GM23338 (cell line): Measurements from ENCODE around the gene XIRP2. TPM values are rescaled to one million over a fixed set of nuclear protein-coding genes. Genes with fewer than 3 reads are reported as not detected.

Experiments
- ATAC-seq: fragments of 200-7000 bp; cut with Tn5 transposase; 3 replicates; pipeline ENCODE4 v1.9.1; 2020
- DNase-seq: peaks from one replicate; pipeline ENCODE4 v3.0.0-alpha.2; 2015; ENCODE audit warnings: low spot score
- H2AFZ ChIP-seq: fragments of 200-600 bp; sonication (generic); 2 replicates; pipeline ENCODE4 v1.8.0; 2016; ENCODE audit warnings: antibody characterized with exemption, mild to moderate bottlenecking, moderate library complexity
- H3F3A ChIP-seq: fragments of 200-600 bp; sonication (generic); replicated peaks from 2 replicates; pipeline ENCODE4 v1.8.0; 2017; ENCODE audit warnings: antibody characterized with exemption, mixed run types, low read depth
- H3K27ac ChIP-seq: fragments of 200-600 bp; sonication (generic); 2 replicates; pipeline ENCODE4 v1.6.1; 2016; ENCODE audit warnings: low read depth
- H3K27me3 ChIP-seq: fragments of 200-600 bp; sonication (generic); 2 replicates; pipeline ENCODE4 v1.8.0; 2016; ENCODE audit warnings: mild to moderate bottlenecking, mixed run types, moderate library complexity; ENCODE audit not compliant: insufficient read depth
- H3K36me3 ChIP-seq: fragments of 200-600 bp; sonication (generic); 2 replicates; pipeline ENCODE4 v1.8.0; 2016; ENCODE audit warnings: mild to moderate bottlenecking; ENCODE audit not compliant: insufficient read depth
- H3K4me1 ChIP-seq: fragments of 200-600 bp; sonication (generic); 2 replicates; pipeline ENCODE4 v1.8.0; 2016; ENCODE audit warnings: mild to moderate bottlenecking, moderate library complexity; ENCODE audit not compliant: insufficient read depth
- H3K4me2 ChIP-seq: fragments of 200-600 bp; sonication (generic); 2 replicates; pipeline ENCODE4 v1.7.1; 2017; ENCODE audit warnings: mixed run types
- H3K4me3 ChIP-seq: fragments of 200-600 bp; sonication (generic); 2 replicates; pipeline ENCODE4 v1.6.1; 2016; ENCODE audit warnings: mixed run types
- H3K79me2 ChIP-seq: fragments of 200-600 bp; sonication (generic); replicated peaks from 2 replicates; pipeline ENCODE4 v1.8.0; 2017; ENCODE audit warnings: mild to moderate bottlenecking; ENCODE audit not compliant: insufficient read depth
- H3K9me2 ChIP-seq: fragments of 200-600 bp; sonication (generic); 2 replicates; pipeline ENCODE4 v1.8.0; 2017; ENCODE audit not compliant: insufficient read depth
- H4K20me1 ChIP-seq: fragments of 200-600 bp; sonication (generic); replicated peaks from 2 replicates; pipeline ENCODE4 v1.8.0; 2017; ENCODE audit warnings: mild to moderate bottlenecking; ENCODE audit not compliant: insufficient read depth
- H3K27ac Mint-ChIP-seq: 2 replicates; pipeline ENCODE4 v1.8.0; 2020; ENCODE audit warnings: inconsistent platforms, mild to moderate bottlenecking, moderate library complexity, mixed read lengths
- H3K27me3 Mint-ChIP-seq: 3 replicates; pipeline ENCODE4 v1.8.0; 2022; ENCODE audit warnings: low read depth, mild to moderate bottlenecking, moderate library complexity, mixed read lengths, inconsistent platforms; ENCODE audit not compliant: insufficient read depth, poor library complexity
- H3K36me3 Mint-ChIP-seq: 3 replicates; pipeline ENCODE4 v1.8.0; 2021; ENCODE audit warnings: low read depth, mild to moderate bottlenecking, inconsistent platforms, moderate library complexity, mixed read lengths
- H3K4me1 Mint-ChIP-seq: 3 replicates; pipeline ENCODE4 v1.8.0; 2020; ENCODE audit warnings: mild to moderate bottlenecking, inconsistent platforms, mixed read lengths
- H3K4me3 Mint-ChIP-seq: 3 replicates; pipeline ENCODE4 v1.8.0; 2021; ENCODE audit warnings: moderate library complexity, mild to moderate bottlenecking, inconsistent platforms, mixed read lengths
- H3K9me3 Mint-ChIP-seq: 3 replicates; pipeline ENCODE4 v1.8.0; 2020; ENCODE audit warnings: moderate library complexity, mild to moderate bottlenecking, inconsistent platforms, mixed read lengths
- CREB1 ChIP-seq: fragments of 250-450 bp; sonication (Bioruptor Pico); IDR thresholded peaks from 2 replicates; pipeline ENCODE4 v1.5.0; 2020; ENCODE audit warnings: low read depth, mild to moderate bottlenecking, moderate library complexity
- CTCF ChIP-seq, 2 experiments: fragments of 200-600 bp in 1 of 2; sonication (generic) in 1 of 2; conservative IDR thresholded peaks; 2 replicates each; pipeline versions ENCODE4 v1.5.1 to v1.6.1; 2016 to 2017; ENCODE audit warnings: antibody characterized with exemption in 2 of 2, low read depth in 2 of 2, mild to moderate bottlenecking in 2 of 2, moderate library complexity in 1 of 2
- ETS1 ChIP-seq: IDR thresholded peaks from 2 replicates; pipeline ENCODE4 v1.6.1; 2016; ENCODE audit warnings: antibody characterized with exemption
- EZH2 ChIP-seq: fragments of 200-600 bp; sonication (generic); IDR thresholded peaks from one replicate; pipeline ENCODE4 v1.8.0; 2017; ENCODE audit warnings: antibody characterized with exemption, mild to moderate bottlenecking, low read depth; ENCODE audit not compliant: unreplicated experiment
- EZH2phosphoT487 ChIP-seq: fragments of 200-600 bp; sonication (generic); IDR thresholded peaks from one replicate; pipeline ENCODE4 v1.8.1; 2018; ENCODE audit warnings: antibody characterized with exemption; ENCODE audit not compliant: unreplicated experiment
- JUNB ChIP-seq: IDR thresholded peaks from one replicate; pipeline ENCODE4 v1.6.1; 2016; ENCODE audit warnings: antibody characterized with exemption; ENCODE audit not compliant: unreplicated experiment
- NANOG ChIP-seq: IDR thresholded peaks from 2 replicates; pipeline ENCODE4 v1.6.1; 2016; ENCODE audit warnings: antibody characterized with exemption, borderline replicate concordance
- POLR2AphosphoS5 ChIP-seq: IDR thresholded peaks from 2 replicates; pipeline ENCODE4 v1.6.1; 2016; ENCODE audit warnings: antibody characterized with exemption, low read depth
- REST ChIP-seq: IDR thresholded peaks from one replicate; pipeline ENCODE4 v1.6.1; 2018; ENCODE audit warnings: antibody characterized with exemption; ENCODE audit not compliant: unreplicated experiment
- STAT1 ChIP-seq: IDR thresholded peaks from one replicate; pipeline ENCODE4 v1.6.1; 2016; ENCODE audit warnings: antibody characterized with exemption; ENCODE audit not compliant: unreplicated experiment
- ZNF114 ChIP-seq: fragments of 250-450 bp; sonication (Bioruptor Pico); IDR thresholded peaks from 2 replicates; pipeline ENCODE4 v1.5.0; 2020; ENCODE audit warnings: mild to moderate bottlenecking, moderate library complexity
- ZNF331 ChIP-seq: fragments of 250-450 bp; sonication (Bioruptor Pico); IDR thresholded peaks from 2 replicates; pipeline ENCODE4 v1.5.0; 2020; ENCODE audit warnings: low read depth, mild to moderate bottlenecking, moderate library complexity
- ZNF462 ChIP-seq: fragments of 250-450 bp; sonication (Bioruptor Pico); IDR thresholded peaks from 2 replicates; pipeline ENCODE4 v1.5.0; 2020; ENCODE audit warnings: mild to moderate bottlenecking, moderate library complexity
- polyA plus RNA-seq: library from polyadenylated mRNA; unstranded; fragments of >200 nt; fragmentation: Nextera tagmentation; extraction: Ambion mirVana; gene quantifications from 2 replicates; pipeline ENCODE4 v1.2.1, GENCODE V29; 2016
- total RNA-seq: library from RNA; depleted of rRNA; stranded (reverse); fragments of >200 nt; shearing (Covaris generic); gene quantifications from 2 replicates; pipeline ENCODE4 v1.2.3, GENCODE V29; 2014

XIRP2 gene
- total and polyA plus RNA-seq, 2 experiments from 2014 or later, result 0.17 to 0.31 TPM

- Mint-ChIP-seq H3K36me3 (peaks cover 5% of the 10 kb centered on the region; the same call in 2 of the 3 replicates), H3K9me3 (peaks cover 16% of the 10 kb centered on the region), H3K27me3 (no peaks in the 10 kb centered on the region), H3K27ac (no peak overlapping the region), H3K4me3 (no peak overlapping the region), H3K4me1 (peaks cover 4% of the 10 kb centered on the region; the same call in 1 of the 3 replicates)
- Histone ChIP-seq H3K4me2 (no peak overlapping the region), H2AFZ (no peak overlapping the region), H3F3A (no peaks in the 10 kb centered on the region), H3K27ac (no peak overlapping the region), H3K79me2 (no peaks in the 10 kb centered on the region), H3K4me3 (no peak overlapping the region), H3K36me3 (no peaks in the 10 kb centered on the region), H3K4me1 (peaks cover 4% of the 10 kb centered on the region; the same call in 1 of the 2 replicates), H3K27me3 (no peaks in the 10 kb centered on the region), H4K20me1 (no peaks in the 10 kb centered on the region), H3K9me2 (peaks cover 3% of the 10 kb centered on the region; the same call in 1 of the 2 replicates)
- no peak for DNase-seq
- ATAC-seq, result no peak
- no peak for TF ChIP-seq ETS1
- TF ChIP-seq CREB1 (CRISPR knock-in tag), result no peak
- no peak for TF ChIP-seq EZH2phosphoT487
- no peak for TF ChIP-seq NANOG
- TF ChIP-seq CTCF (conservative IDR thresholded peaks at IDR 0.05; ENCODE audit: low read depth in 2 of 2), result no peak
- TF ChIP-seq EZH2, result no peak
- TF ChIP-seq POLR2AphosphoS5, result no peak
- no peak for TF ChIP-seq JUNB
- TF ChIP-seq ZNF462 (CRISPR knock-in tag), result no peak
- no peak for TF ChIP-seq REST
- no peak for TF ChIP-seq STAT1
- no peak for TF ChIP-seq ZNF331 (CRISPR knock-in tag)
- no peak for TF ChIP-seq ZNF114
Observed at GRCh38 chr2:166984188-166984587, 95.9 kb downstream of the XIRP2 start.
